ENCODE results near the gene PLXNA4.

PLXNA4 gene

GRCh38 chr7:132531562-132531961 lies 44.7 kb downstream of the PLXNA4 start:
- no peak for DNase-seq (ENCODE audit: low read depth, low spot score)

GRCh38 chr7:132528695-132529094 lies 47.6 kb downstream of the PLXNA4 start:
- no peak for DNase-seq (ENCODE audit: low read depth, low spot score)

GRCh38 chr7:132527467-132528410 lies 48.5 kb downstream of the PLXNA4 start:
- DNase-seq (ENCODE audit: low read depth, low spot score): no peak

GRCh38 chr7:132526111-132526740 lies 50.0 kb downstream of the PLXNA4 start:
- DNase-seq (ENCODE audit: low read depth, low spot score): no peak

GRCh38 chr7:132521423-132521822 lies 54.8 kb downstream of the PLXNA4 start:
- no peak for DNase-seq (ENCODE audit: low read depth, low spot score)

- DNase-seq (ENCODE audit: low read depth, low spot score): no peak
These were observed 55.5 kb downstream of the PLXNA4 start for GRCh38 chr7:132520591-132521280.

- DNase-seq (ENCODE audit: low read depth, low spot score): no peak
These were observed 56.3 kb downstream of the PLXNA4 start for GRCh38 chr7:132519936-132520335.

- no peak for DNase-seq (ENCODE audit: low read depth, low spot score)
These were observed 57.5 kb downstream of the PLXNA4 start for GRCh38 chr7:132518839-132519173.

- no peak for DNase-seq (ENCODE audit: low read depth, low spot score)
These were observed 58.0 kb downstream of the PLXNA4 start for GRCh38 chr7:132518102-132518838.

GRCh38 chr7:132516042-132516840 lies 60.0 kb downstream of the PLXNA4 start:
- no peak for DNase-seq (ENCODE audit: low read depth, low spot score)

GRCh38 chr7:132515181-132515580 lies 61.1 kb downstream of the PLXNA4 start:
- DNase-seq (ENCODE audit: low read depth, low spot score): no peak

- no peak for DNase-seq (ENCODE audit: low read depth, low spot score)
These were observed 61.8 kb downstream of the PLXNA4 start for GRCh38 chr7:132514430-132514829.

GRCh38 chr7:132511921-132512320 lies 64.3 kb downstream of the PLXNA4 start:
- no peak for DNase-seq (ENCODE audit: low read depth, low spot score)

- no peak for DNase-seq (ENCODE audit: low read depth, low spot score)
These were observed 64.9 kb downstream of the PLXNA4 start for GRCh38 chr7:132511387-132511786.

GRCh38 chr7:132509643-132510042 lies 66.6 kb downstream of the PLXNA4 start:
- DNase-seq (ENCODE audit: low read depth, low spot score): no peak

- no peak for DNase-seq (ENCODE audit: low read depth, low spot score)
These were observed 67.4 kb downstream of the PLXNA4 start for GRCh38 chr7:132508724-132509353.

GRCh38 chr7:132504852-132505251 lies 71.4 kb downstream of the PLXNA4 start:
- no peak for DNase-seq (ENCODE audit: low read depth, low spot score)

GRCh38 chr7:132504071-132504470 lies 72.2 kb downstream of the PLXNA4 start:
- no peak for DNase-seq (ENCODE audit: low read depth, low spot score)

- no peak for DNase-seq (ENCODE audit: low read depth, low spot score)
These were observed 72.9 kb downstream of the PLXNA4 start for GRCh38 chr7:132503415-132503814.

GRCh38 chr7:132501956-132502355 lies 74.3 kb downstream of the PLXNA4 start:
- no peak for DNase-seq (ENCODE audit: low read depth, low spot score)
